Osteoblast (primary cell): ENCODE measurements around the gene SLC22A16. TPM values are rescaled to one million over a fixed set of nuclear protein-coding genes. Genes with fewer than 3 reads are reported as not detected.
A peak's percentile ranks its signal among the peaks of the same experiment; 100 is the strongest.

ENCODE experiments used
- DNase-seq: peaks from one replicate; pipeline ENCODE4 v3.0.0; 2011; ENCODE audit warnings: low spot score, mixed read lengths; ENCODE audit not compliant: insufficient read length; ENCODE audit errors: missing footprints
- H2AFZ ChIP-seq: 2 replicates; pipeline ENCODE4 v1.6.0; 2011; ENCODE audit warnings: mild to moderate bottlenecking, low read length
- H3K27ac ChIP-seq: 2 replicates; pipeline ENCODE4 v1.5.1; 2011; ENCODE audit warnings: mild to moderate bottlenecking, low read depth, low read length, moderate library complexity
- H3K27me3 ChIP-seq: 2 replicates; pipeline ENCODE4 v1.6.0; 2012; ENCODE audit warnings: mild to moderate bottlenecking, control low read depth, inconsistent platforms, low read length, moderate library complexity; ENCODE audit not compliant: insufficient read depth
- H3K36me3 ChIP-seq: 2 replicates; pipeline ENCODE4 v1.5.1; 2011; ENCODE audit warnings: mild to moderate bottlenecking, low read length, control low read depth, moderate library complexity; ENCODE audit not compliant: insufficient read depth
- H3K4me1 ChIP-seq: 2 replicates; pipeline ENCODE4 v1.5.1; 2011; ENCODE audit warnings: mild to moderate bottlenecking, low read length, control low read depth, moderate library complexity; ENCODE audit not compliant: insufficient read depth
- H3K4me2 ChIP-seq: 2 replicates; pipeline ENCODE4 v1.6.0; 2011; ENCODE audit warnings: mild to moderate bottlenecking, low read length; ENCODE audit not compliant: insufficient read depth
- H3K4me3 ChIP-seq: fragments of 200-600 bp; sonication (generic); 3 replicates; pipeline ENCODE4 v1.5.1; 2012; ENCODE audit warnings: mild to moderate bottlenecking, low read length, inconsistent platforms; ENCODE audit not compliant: insufficient read depth
- H3K79me2 ChIP-seq: 2 replicates; pipeline ENCODE4 v1.6.0; 2012; ENCODE audit warnings: mild to moderate bottlenecking, low read length, control low read depth, inconsistent platforms; ENCODE audit not compliant: insufficient read depth
- H3K9me3 ChIP-seq: 2 replicates; pipeline ENCODE4 v1.5.1; 2011; ENCODE audit warnings: low read depth, low read length, control low read depth
- H4K20me1 ChIP-seq: 2 replicates; pipeline ENCODE4 v1.6.0; 2012; ENCODE audit warnings: mild to moderate bottlenecking, low read length, control low read depth; ENCODE audit not compliant: insufficient read depth
- total RNA-seq: library from RNA; depleted of rRNA; stranded (reverse); fragments of >200 nt; gene quantifications from 2 replicates; pipeline ENCODE4 v1.2.3, GENCODE V29; 2012
- TF ChIP-seq, protein P1 (sequence below): IDR thresholded peaks from 2 replicates; pipeline ENCODE4 v1.5.1; 2011; ENCODE audit warnings: mild to moderate bottlenecking, low read depth, low read length, moderate library complexity; ENCODE audit errors: extremely low read depth

Gene SLC22A16
- total RNA-seq, 1 donor: 0.36 TPM

DNA sequence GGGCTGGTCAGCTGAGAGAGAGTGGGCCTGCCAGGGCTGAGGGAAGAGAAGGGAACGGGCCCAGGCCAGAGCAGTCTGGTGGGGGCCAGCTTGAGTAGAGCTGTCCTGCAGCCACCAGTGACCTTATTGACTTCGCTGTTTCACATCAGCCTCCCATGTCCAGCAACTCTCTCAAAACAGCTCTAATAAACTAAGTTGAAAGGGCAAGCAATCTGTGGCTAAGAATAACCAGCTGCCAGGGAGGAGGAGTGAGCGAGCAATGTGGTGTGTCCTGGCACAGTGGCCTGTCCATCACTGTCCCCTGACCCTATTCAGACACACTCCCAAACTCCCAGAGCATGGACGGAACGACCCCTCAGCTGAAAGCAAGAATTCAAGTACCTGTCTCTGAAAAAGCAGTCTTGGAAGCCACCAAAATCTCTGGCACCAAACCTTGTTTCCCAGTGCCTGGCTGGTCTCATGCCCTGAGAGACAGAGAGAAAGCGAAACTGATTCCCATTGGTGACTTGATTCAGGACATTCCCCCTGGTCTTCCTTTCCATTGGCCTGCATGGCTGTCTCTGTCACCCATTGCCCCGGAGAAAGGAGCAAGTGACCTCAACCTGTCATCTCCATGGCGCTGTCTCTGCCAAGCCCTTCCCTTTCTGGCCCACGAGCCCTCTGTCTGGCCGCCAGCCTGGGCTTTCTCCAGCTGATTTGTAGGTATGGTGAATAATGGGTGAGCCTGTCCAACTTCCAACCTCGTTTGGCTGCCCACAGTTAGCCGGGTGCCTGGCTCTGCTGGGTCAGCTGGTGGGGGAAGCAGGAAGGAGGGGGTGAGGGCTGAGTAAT lies 61.1 kb downstream of the SLC22A16 start, which contains the start of gene DDO:
Gene DDO (minus strand): TSS at position 490 of the 831 bp plus-strand sequence. CDS start 2,113 bp downstream, outside the sequence.
- Histone ChIP-seq H3K4me2 (peak within 1 kb of the TSS; percentile 93), H2AFZ (peak within 1 kb of the TSS; percentile 95), H3K27me3 (peaks cover 2% of the 10 kb centered on the region), H3K79me2 (no peaks in the 10 kb centered on the region), H3K9me3 (no peaks in the 10 kb centered on the region), H3K4me3 (peak within 1 kb of the TSS; percentile 72), H4K20me1 (no peaks in the 10 kb centered on the region), H3K36me3 (no peaks in the 10 kb centered on the region), H3K27ac (peak within 1 kb of the TSS; percentile 52), H3K4me1 (peaks cover 14% of the 10 kb centered on the region)
- TF ChIP-seq, protein P1, sequence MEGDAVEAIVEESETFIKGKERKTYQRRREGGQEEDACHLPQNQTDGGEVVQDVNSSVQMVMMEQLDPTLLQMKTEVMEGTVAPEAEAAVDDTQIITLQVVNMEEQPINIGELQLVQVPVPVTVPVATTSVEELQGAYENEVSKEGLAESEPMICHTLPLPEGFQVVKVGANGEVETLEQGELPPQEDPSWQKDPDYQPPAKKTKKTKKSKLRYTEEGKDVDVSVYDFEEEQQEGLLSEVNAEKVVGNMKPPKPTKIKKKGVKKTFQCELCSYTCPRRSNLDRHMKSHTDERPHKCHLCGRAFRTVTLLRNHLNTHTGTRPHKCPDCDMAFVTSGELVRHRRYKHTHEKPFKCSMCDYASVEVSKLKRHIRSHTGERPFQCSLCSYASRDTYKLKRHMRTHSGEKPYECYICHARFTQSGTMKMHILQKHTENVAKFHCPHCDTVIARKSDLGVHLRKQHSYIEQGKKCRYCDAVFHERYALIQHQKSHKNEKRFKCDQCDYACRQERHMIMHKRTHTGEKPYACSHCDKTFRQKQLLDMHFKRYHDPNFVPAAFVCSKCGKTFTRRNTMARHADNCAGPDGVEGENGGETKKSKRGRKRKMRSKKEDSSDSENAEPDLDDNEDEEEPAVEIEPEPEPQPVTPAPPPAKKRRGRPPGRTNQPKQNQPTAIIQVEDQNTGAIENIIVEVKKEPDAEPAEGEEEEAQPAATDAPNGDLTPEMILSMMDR: no peak
- DNase-seq: no peak

DNA sequence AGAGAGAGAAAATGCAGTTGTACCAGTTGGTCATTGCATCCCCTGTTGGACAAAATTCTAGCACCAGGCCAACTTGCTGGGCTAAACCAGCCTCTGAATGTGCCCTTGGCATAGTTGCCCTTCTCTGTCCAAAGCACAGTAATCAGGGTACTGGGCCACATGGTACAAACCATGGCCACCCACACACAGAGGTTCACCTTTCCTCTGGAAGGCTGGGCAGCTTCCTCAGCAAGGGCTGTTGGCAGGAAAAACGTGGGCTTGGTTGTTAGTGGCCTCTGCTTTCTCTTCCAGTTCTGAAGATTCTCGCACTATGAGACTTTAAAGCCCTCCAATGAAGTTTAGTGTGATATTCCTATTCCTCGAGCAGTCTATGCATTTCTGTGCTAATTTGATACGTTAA lies 61.7 kb downstream of the SLC22A16 start:
- Histone ChIP-seq H3K27ac (peak overlapping the region; percentile 52), H3K27me3 (peaks cover 2% of the 10 kb centered on the region), H3K36me3 (no peaks in the 10 kb centered on the region), H2AFZ (peak overlapping the region; percentile 95), H3K9me3 (no peaks in the 10 kb centered on the region), H3K4me3 (peak overlapping the region; percentile 72), H3K4me1 (peaks cover 14% of the 10 kb centered on the region), H3K4me2 (peak overlapping the region; percentile 93), H4K20me1 (no peaks in the 10 kb centered on the region), H3K79me2 (no peaks in the 10 kb centered on the region)
- TF ChIP-seq, protein P1: no peak
- DNase-seq: no peak

DNA sequence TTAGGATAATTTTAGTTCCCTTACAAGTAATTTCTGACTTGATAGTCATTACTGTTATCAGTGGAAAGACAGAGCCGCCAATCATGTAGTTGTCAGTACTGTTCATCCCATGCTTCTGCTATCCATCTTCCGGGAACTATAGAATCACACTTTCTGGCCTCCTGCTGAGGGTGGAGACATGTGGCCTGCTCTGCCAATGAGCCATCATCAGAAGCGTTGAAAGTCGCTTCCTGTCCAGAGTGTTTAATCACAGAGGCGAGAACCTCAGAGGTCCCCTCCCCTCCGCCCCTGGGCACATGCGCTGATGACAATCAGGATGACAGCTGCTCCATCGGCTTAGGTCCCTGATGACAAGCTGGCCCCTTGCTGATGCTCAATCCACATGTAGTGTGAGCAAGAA lies 64.1 kb downstream of the SLC22A16 start:
- peak overlapping the region; percentile 41 for H2AFZ ChIP-seq
- TF ChIP-seq, protein P1: no peak

DNA sequence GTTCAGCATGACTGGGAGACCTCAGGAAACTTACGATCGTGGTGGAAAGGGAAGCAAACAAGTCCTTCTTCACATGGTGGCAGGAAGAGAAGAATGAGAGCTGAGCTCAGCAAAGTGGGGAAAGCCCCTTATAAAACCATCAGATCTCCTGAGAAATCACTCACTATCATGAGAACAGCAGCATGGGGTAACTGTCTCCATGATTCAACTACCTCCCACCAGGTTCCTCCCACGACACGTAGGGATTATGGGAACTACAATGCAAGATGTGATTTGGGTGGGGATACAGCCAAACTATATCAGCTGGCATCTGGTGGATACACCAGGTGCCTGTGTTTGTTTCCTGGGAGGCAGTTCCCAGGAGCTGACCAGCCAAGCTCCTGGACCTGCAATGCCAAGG lies 65.9 kb downstream of the SLC22A16 start:
- H3K27me3 ChIP-seq: no peaks in the 10 kb centered on the region
- no peak overlapping the region for H3K4me2 ChIP-seq
- no peaks in the 10 kb centered on the region for H4K20me1 ChIP-seq
- H3K27ac ChIP-seq: no peak overlapping the region
- no peak for DNase-seq
- no peaks in the 10 kb centered on the region for H3K36me3 ChIP-seq
- H3K4me3 ChIP-seq: no peak overlapping the region
- H3K4me1 ChIP-seq: peaks cover 10% of the 10 kb centered on the region
- no peaks in the 10 kb centered on the region for H3K79me2 ChIP-seq
- TF ChIP-seq, protein P1: no peak
- no peaks in the 10 kb centered on the region for H3K9me3 ChIP-seq
- no peak overlapping the region for H2AFZ ChIP-seq

More for the DNA sequence above, 64.1 kb downstream of the SLC22A16 start:
- Histone ChIP-seq H3K27me3 (no peaks in the 10 kb centered on the region), H3K36me3 (no peaks in the 10 kb centered on the region), H3K79me2 (no peaks in the 10 kb centered on the region), H4K20me1 (no peaks in the 10 kb centered on the region), H3K4me2 (no peak overlapping the region), H3K4me3 (no peak overlapping the region), H3K9me3 (no peaks in the 10 kb centered on the region), H3K27ac (no peak overlapping the region), H3K4me1 (peaks cover 14% of the 10 kb centered on the region)
- DNase-seq: no peak
